Measurements from ENCODE around the gene ARHGEF35. TPM values are rescaled to one million over a fixed set of nuclear protein-coding genes. Genes with fewer than 3 reads are reported as not detected.
"Not testable (repeated sequence)": the region's sequence is repeated elsewhere in the genome, so short reads cannot be mapped to it uniquely, and the experiment has no call there.

Gene ARHGEF35
- total and polyA plus RNA-seq, 2 experiments from 2014 or later: 21.4 to 27.6 TPM

GRCh38 chr7:144174613-144175012 lies 21.0 kb downstream of the ARHGEF35 start (continued):
- TF ChIP-seq CTCF (conservative IDR thresholded peaks at IDR 0.05; ENCODE audit: low read depth in 2 of 2): no peak
- TF ChIP-seq ETS1 (IDR thresholded peaks at IDR 0.05): no peak
- TF ChIP-seq EZH2 (IDR thresholded peaks at IDR 0.05; ENCODE audit: low read depth, unreplicated experiment): no peak
- no peak for TF ChIP-seq JUNB (IDR thresholded peaks at IDR 0.05; ENCODE audit: unreplicated experiment)

- not testable (repeated sequence) for H3K27me3 ChIP-seq (ENCODE audit: insufficient read depth); H3K4me2 ChIP-seq; H3K27me3 Mint-ChIP-seq (ENCODE audit: insufficient read depth, low read depth, poor library complexity); ATAC-seq; H3K4me3 ChIP-seq; H3K4me1 Mint-ChIP-seq; H3F3A ChIP-seq (replicated peaks; ENCODE audit: low read depth); H2AFZ ChIP-seq; H3K27ac Mint-ChIP-seq; H3K27ac ChIP-seq (ENCODE audit: low read depth); DNase-seq (ENCODE audit: low spot score); H4K20me1 ChIP-seq (replicated peaks; ENCODE audit: insufficient read depth); H3K9me2 ChIP-seq (ENCODE audit: insufficient read depth); H3K79me2 ChIP-seq (replicated peaks; ENCODE audit: insufficient read depth); H3K4me1 ChIP-seq (ENCODE audit: insufficient read depth); H3K36me3 ChIP-seq (ENCODE audit: insufficient read depth); H3K4me3 Mint-ChIP-seq
- Mint-ChIP-seq H3K36me3 (ENCODE audit: low read depth) (peaks cover 12% of the 10 kb centered on the region), H3K9me3 (peaks cover 11% of the 10 kb centered on the region; the same call in 2 of the 3 replicates)
Observed at GRCh38 chr7:144171594-144172350, 23.9 kb downstream of the ARHGEF35 start.

GRCh38 chr7:144164784-144165183 lies 30.8 kb downstream of the ARHGEF35 start:
- Mint-ChIP-seq H3K9me3 (peaks cover 3% of the 10 kb centered on the region; the same call in 2 of the 3 replicates), H3K27me3 (ENCODE audit: insufficient read depth, low read depth, poor library complexity) (peaks cover 3% of the 10 kb centered on the region), H3K36me3 (ENCODE audit: low read depth) (no peaks in the 10 kb centered on the region), H3K27ac (no peak overlapping the region), H3K4me3 (no peak overlapping the region), H3K4me1 (no peaks in the 10 kb centered on the region)
- DNase-seq (ENCODE audit: low spot score) (no peak), ATAC-seq (no peak)
- H3K36me3 ChIP-seq (ENCODE audit: insufficient read depth): no peaks in the 10 kb centered on the region; the same call in 1 of the 2 replicates
- 0 out of 2 replicates have a peak, but pooled peaks cover 4% of the 10 kb centered on the region for H3K9me2 ChIP-seq (ENCODE audit: insufficient read depth)
- no peak overlapping the region for H3K27ac ChIP-seq (ENCODE audit: low read depth)
- H3K79me2 ChIP-seq (replicated peaks; ENCODE audit: insufficient read depth): no peaks in the 10 kb centered on the region
- no peaks in the 10 kb centered on the region for H4K20me1 ChIP-seq (replicated peaks; ENCODE audit: insufficient read depth)
- no peaks in the 10 kb centered on the region for H3F3A ChIP-seq (replicated peaks; ENCODE audit: low read depth)
- no peaks in the 10 kb centered on the region for H3K4me1 ChIP-seq (ENCODE audit: insufficient read depth)
- H3K4me3 ChIP-seq: no peak overlapping the region
- H3K27me3 ChIP-seq (ENCODE audit: insufficient read depth): no peaks in the 10 kb centered on the region
- H3K4me2 ChIP-seq: no peak overlapping the region
- no peak overlapping the region for H2AFZ ChIP-seq
- no peak for TF ChIP-seq REST (IDR thresholded peaks at IDR 0.05; ENCODE audit: unreplicated experiment)
- no peak for TF ChIP-seq NANOG (IDR thresholded peaks at IDR 0.05; ENCODE audit: borderline replicate concordance)
- TF ChIP-seq ZNF331 (CRISPR knock-in tag; IDR thresholded peaks at IDR 0.05; ENCODE audit: low read depth): no peak
- TF ChIP-seq ETS1 (IDR thresholded peaks at IDR 0.05): no peak
